22Rv1 (cell line): ENCODE data around the gene ADIPOQ.

Source experiments
- CTCF ChIP-seq: fragments of 450-650 bp; IDR thresholded peaks from 2 replicates; pipeline ENCODE4 v1.5.1; 2017; ENCODE audit warnings: mild to moderate bottlenecking
- ZFX ChIP-seq: fragments of 450-650 bp; IDR thresholded peaks from 2 replicates; pipeline ENCODE4 v1.6.1; 2017; ENCODE audit warnings: antibody characterized with exemption, borderline replicate concordance

- TF ChIP-seq CTCF (no peak), ZFX (no peak)
These were observed 40.6 kb downstream of the ADIPOQ start for GRCh38 chr3:186882881-186883685.
